H1 (cell line): Measurements from ENCODE around the gene COMP. TPM values are rescaled to one million over a fixed set of nuclear protein-coding genes. Genes with fewer than 3 reads are reported as not detected.

ENCODE experiments used
- CTCF ChIA-PET: fragments of 300-600 bp; sonication (Branson Sonifier 250); formaldehyde crosslinking; loops from one replicate; lab custom pipeline; 2021; ENCODE audit not compliant: partially characterized antibody; lab: Charles Lee
- POLR2A ChIA-PET: fragments of 300-600 bp; sonication (Branson Sonifier 250); formaldehyde crosslinking; loops from one replicate; lab custom pipeline; 2021; ENCODE audit warnings: inconsistent platforms; ENCODE audit not compliant: partially characterized antibody; lab: Charles Lee
- DNase-seq, 2 experiments: peaks; one replicate each; pipeline versions ENCODE4 v3.0.0 to v3.0.0-alpha.2; 2010 to 2022; ENCODE audit warnings: low spot score in 2 of 2, low read depth in 1 of 2, mixed read lengths in 1 of 2
- FAIRE-seq: peaks from 2 replicates; lab custom pipeline; 2011; peaks lifted over from hg19 to GRCh38; lab: Jason Lieb, UNC
- H2AFZ ChIP-seq: 2 replicates; pipeline ENCODE4 v1.8.1; 2012; ENCODE audit warnings: low read length, inconsistent platforms
- H2AK5ac ChIP-seq: 2 replicates; pipeline ENCODE4 v1.6.1; 2013; ENCODE audit warnings: low read depth, low read length
- H2BK120ac ChIP-seq: replicated peaks from 2 replicates; pipeline ENCODE3; 2013; ENCODE audit warnings: low read depth, low read length, inconsistent platforms
- H2BK12ac ChIP-seq: 2 replicates; pipeline ENCODE4 v1.6.1; 2013; ENCODE audit warnings: low read depth, low read length
- H2BK15ac ChIP-seq: 2 replicates; pipeline ENCODE4 v1.6.1; 2013; ENCODE audit warnings: low read length
- H2BK20ac ChIP-seq: 2 replicates; pipeline ENCODE4 v1.6.1; 2013; ENCODE audit warnings: low read length
- H2BK5ac ChIP-seq: 2 replicates; pipeline ENCODE4 v1.6.1; 2013; ENCODE audit warnings: low read depth, low read length
- H3K14ac ChIP-seq: 2 replicates; pipeline ENCODE4 v1.6.1; 2013; ENCODE audit warnings: inconsistent platforms; ENCODE audit not compliant: insufficient read length
- H3K18ac ChIP-seq: 2 replicates; pipeline ENCODE4 v1.6.1; 2013; ENCODE audit warnings: low read length; ENCODE audit errors: extremely low read depth
- H3K23ac ChIP-seq: 2 replicates; pipeline ENCODE4 v1.6.1; 2013; ENCODE audit warnings: inconsistent platforms; ENCODE audit not compliant: insufficient read length
- H3K23me2 ChIP-seq: 2 replicates; pipeline ENCODE4 v1.6.1; 2013; ENCODE audit warnings: low read depth, low read length
- H3K27ac ChIP-seq: 2 replicates; pipeline ENCODE4 v1.6.1; 2011; ENCODE audit warnings: low read depth, low read length, inconsistent platforms
- H3K27me3 ChIP-seq, 4 experiments: replicated peaks in 1 of 4; 1 replicate in 1 of 4; 2 replicates in 3 of 4; pipeline versions ENCODE4 v1.6.1 to v1.8.1; 2011 to 2013; ENCODE audit warnings: low read length in 3 of 4, mild to moderate bottlenecking in 3 of 4, inconsistent platforms in 2 of 4, mixed read lengths in 2 of 4, moderate library complexity in 1 of 4; ENCODE audit not compliant: control insufficient read depth in 3 of 4, insufficient read depth in 3 of 4; ENCODE audit errors: extremely low read depth in 1 of 4
- H3K36me3 ChIP-seq, 4 experiments: 2 replicates each; pipeline versions ENCODE4 v1.6.1 to v1.8.1; 2011 to 2013; ENCODE audit warnings: mild to moderate bottlenecking in 4 of 4, low read length in 3 of 4, moderate library complexity in 2 of 4, control low read depth in 1 of 4, inconsistent platforms in 1 of 4; ENCODE audit not compliant: insufficient read depth in 4 of 4, control insufficient read depth in 2 of 4
- H3K4ac ChIP-seq: replicated peaks from 2 replicates; pipeline ENCODE3; 2013; ENCODE audit warnings: low read length, low read depth, mixed read lengths, inconsistent platforms; ENCODE audit not compliant: insufficient read length
- H3K4me1 ChIP-seq, 4 experiments: replicated peaks in 1 of 4; 1 replicate in 1 of 4; 2 replicates in 3 of 4; pipeline versions ENCODE4 v1.6.1 to v1.8.1; 2011 to 2013; ENCODE audit warnings: low read length in 3 of 4, inconsistent platforms in 2 of 4, mixed read lengths in 1 of 4; ENCODE audit not compliant: insufficient read depth in 4 of 4, control insufficient read depth in 3 of 4
- H3K4me2 ChIP-seq, 2 experiments: 2 replicates each; pipeline versions ENCODE4 v1.6.1 to v1.8.1; 2011 to 2013; ENCODE audit warnings: low read depth in 2 of 2, low read length in 2 of 2, control low read depth in 1 of 2, inconsistent platforms in 1 of 2, mild to moderate bottlenecking in 1 of 2; ENCODE audit not compliant: insufficient read depth in 1 of 2
- H3K4me3 ChIP-seq, 4 experiments: fragments of 200-600, 300-600 bp in 1 of 4; sonication (generic), shearing (Covaris generic), sonication (Bioruptor Twin) in 1 of 4; 2 replicates each; pipeline versions ENCODE4 v1.5.1 to v1.8.1; 2011 to 2016; ENCODE audit warnings: low read length in 4 of 4, low read depth in 3 of 4, control low read depth in 2 of 4, inconsistent platforms in 2 of 4, mild to moderate bottlenecking in 2 of 4, mixed read lengths in 1 of 4, moderate library complexity in 1 of 4; ENCODE audit not compliant: insufficient read depth in 2 of 4; ENCODE audit errors: extremely low read depth in 1 of 4
- H3K56ac ChIP-seq: replicated peaks from 2 replicates; pipeline ENCODE3; 2013; ENCODE audit warnings: low read depth, mild to moderate bottlenecking, mixed read lengths, low read length, inconsistent platforms; ENCODE audit not compliant: insufficient read length
- H3K79me1 ChIP-seq: 2 replicates; pipeline ENCODE4 v1.6.1; 2013; ENCODE audit warnings: low read depth, low read length, control low read depth
- H3K79me2 ChIP-seq, 2 experiments: 2 replicates each; pipeline versions ENCODE4 v1.6.1 to v1.8.1; 2012 to 2013; ENCODE audit warnings: low read length in 2 of 2, mild to moderate bottlenecking in 2 of 2, inconsistent platforms in 1 of 2; ENCODE audit not compliant: insufficient read depth in 2 of 2, control insufficient read depth in 1 of 2
- H3K9ac ChIP-seq, 4 experiments: replicated peaks in 1 of 4; 1 replicate in 1 of 4; 2 replicates in 3 of 4; pipeline versions ENCODE4 v1.6.1 to v1.8.1; 2011 to 2013; ENCODE audit warnings: low read depth in 3 of 4, low read length in 3 of 4, control low read depth in 2 of 4, mild to moderate bottlenecking in 2 of 4, moderate library complexity in 2 of 4, inconsistent platforms in 1 of 4; ENCODE audit errors: extremely low read depth in 1 of 4
- H3K9me3 ChIP-seq, 2 experiments: 2 replicates each; pipeline versions ENCODE4 v1.6.1 to v1.8.1; 2012 to 2013; ENCODE audit warnings: mild to moderate bottlenecking in 2 of 2, moderate library complexity in 2 of 2, control low read depth in 1 of 2, inconsistent platforms in 1 of 2, low read depth in 1 of 2, low read length in 1 of 2, mixed read lengths in 1 of 2; ENCODE audit not compliant: insufficient read depth in 2 of 2
- H4K20me1 ChIP-seq, 2 experiments: replicated peaks in 1 of 2; 2 replicates each; pipeline versions ENCODE3 to v1.8.1; 2011 to 2013; ENCODE audit warnings: inconsistent platforms in 2 of 2, low read length in 2 of 2, mild to moderate bottlenecking in 1 of 2; ENCODE audit not compliant: insufficient read depth in 2 of 2, control insufficient read depth in 1 of 2
- H4K5ac ChIP-seq: 2 replicates; pipeline ENCODE4 v1.6.1; 2013; ENCODE audit warnings: low read length, low read depth, mixed read lengths, inconsistent platforms; ENCODE audit not compliant: insufficient read length
- H4K8ac ChIP-seq: 2 replicates; pipeline ENCODE4 v1.8.0; 2013; ENCODE audit warnings: mild to moderate bottlenecking, moderate library complexity, low read length, inconsistent platforms; ENCODE audit not compliant: insufficient read depth; ENCODE audit errors: extremely low read depth
- H4K91ac ChIP-seq: replicated peaks from 2 replicates; pipeline ENCODE3; 2013; ENCODE audit warnings: low read length, mixed read lengths, inconsistent platforms; ENCODE audit not compliant: insufficient read length
- HDAC6 ChIP-seq: IDR thresholded peaks from one replicate; pipeline ENCODE4 v1.7.1; 2012; ENCODE audit warnings: low read depth, mild to moderate bottlenecking, inconsistent platforms, low read length, moderate library complexity
- TEAD4 ChIP-seq: IDR thresholded peaks from 2 replicates; pipeline ENCODE4 v1.6.1; 2012; ENCODE audit warnings: low read depth, low read length, inconsistent platforms, mixed read lengths
- WGBS, 2 experiments: shearing (Covaris generic) in 1 of 2; methylation state at CpG; one replicate each; pipeline versions ENCODE4 v1.1.6 to v1.1.7; 2013 to 2015; ENCODE audit warnings: low lambda C conversion rate in 2 of 2, mixed read lengths in 2 of 2, inconsistent platforms in 1 of 2, low coverage in 1 of 2, missing lambda C conversion rate in 1 of 2; ENCODE audit not compliant: insufficient replicate concordance in 2 of 2, insufficient coverage in 1 of 2, insufficient read length in 1 of 2; ENCODE audit errors: extremely low coverage in 1 of 2, missing lambda C conversion rate in 1 of 2; 5-methylcytosine and 5-hydroxymethylcytosine counted together
- polyA plus RNA-seq, 7 experiments: library from polyadenylated mRNA; depleted of rRNA in 3 of 7; stranded (reverse) in 5 of 7; unstranded in 2 of 7; fragments of >200 nt in 5 of 7; fragments of 200-250 nt in 2 of 7; gene quantifications; 1 replicate in 5 of 7; 2 replicates in 1 of 7; 4 replicates in 1 of 7; pipeline versions ENCODE4 v1.2.1 to v1.2.3, GENCODE V29; 2011 to 2013; ENCODE audit warnings: missing spikeins in 2 of 7, mixed read lengths in 2 of 7
- total RNA-seq: library from RNA; stranded (reverse); fragmentation: NEBNext Ultra II Directional; extraction: Animal tissue kit (Norgen Biotek cat#: 25700); gene quantifications from 2 replicates; pipeline ENCODE4 v1.2.1, GENCODE V29; 2021
- TF ChIP-seq, protein P1 (sequence below): IDR thresholded peaks from 2 replicates; pipeline ENCODE4 v1.6.1; 2012; ENCODE audit warnings: inconsistent platforms

Gene COMP
- total and polyA plus RNA-seq, 2 of the 8 experiments (the other 6 are each of a cell fraction or from before 2014, with no cell fraction given), result 0.17 TPM

DNA sequence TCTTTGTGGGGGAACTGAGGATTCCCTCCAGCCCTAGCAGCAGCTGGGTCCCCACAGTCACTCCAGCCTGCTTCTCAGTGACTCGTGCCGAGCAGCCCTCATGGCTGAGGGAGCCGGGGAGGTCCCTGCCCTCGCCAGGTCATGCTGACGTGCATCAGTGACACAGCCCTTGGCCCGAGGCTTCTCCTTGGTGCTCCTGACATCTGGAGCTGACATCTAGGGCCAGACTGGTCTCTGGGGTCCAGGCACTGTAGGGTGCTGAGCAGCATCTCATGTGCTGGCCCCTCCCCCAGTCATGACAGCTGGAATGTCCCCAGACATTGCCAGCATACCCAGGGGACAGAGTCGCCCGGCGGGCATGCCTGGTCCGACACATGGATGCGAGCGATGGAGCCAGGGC lies 14.4 kb downstream of the COMP start:
- FAIRE-seq (no peak), DNase-seq (no peak)
- H3K9me3 ChIP-seq, result no peaks in the 10 kb centered on the region
- H4K5ac ChIP-seq, result no peak overlapping the region
- H2AFZ ChIP-seq, result no peak overlapping the region
- no peaks in the 10 kb centered on the region; a peak in 1 of 7 replicates for H3K4me1 ChIP-seq
- H3K79me1 ChIP-seq, result no peaks in the 10 kb centered on the region
- H3K56ac ChIP-seq, result no peak overlapping the region
- H3K4ac ChIP-seq, result no peak overlapping the region
- H2BK5ac ChIP-seq, result no peak overlapping the region
- no peak overlapping the region for H2BK12ac ChIP-seq
- no peak overlapping the region for H4K8ac ChIP-seq
- H4K91ac ChIP-seq, result no peak overlapping the region
- no peak overlapping the region for H2BK20ac ChIP-seq
- POLR2A ChIA-PET, result interaction anchor here (0.6 kb wide), 1 partner anchor 10 kb away, joined by 3 read pairs; no protein-coding TSS in a partner anchor
- H3K4me3 ChIP-seq, result no peak overlapping the region
- H3K14ac ChIP-seq, result no peak overlapping the region
- no peak overlapping the region for H3K4me2 ChIP-seq
- H3K9ac ChIP-seq, result no peak overlapping the region
- peaks cover 13 to 32% of the 10 kb centered on the region in 2 experiments for H4K20me1 ChIP-seq
- 89% methylated on average over 12 of the region's 12 CpGs; no CpG with 5 or more reads in 1 of the 2 experiments for WGBS, 2 experiments
- no peaks in the 10 kb centered on the region for H3K23me2 ChIP-seq
- H3K27ac ChIP-seq, result no peak overlapping the region
- H2BK15ac ChIP-seq, result no peak overlapping the region
- CTCF ChIA-PET, result interaction anchor here (0.6 to 10.9 kb wide), 7 partner anchors 9 to 299 kb away, joined by 3 to 132 read pairs (median 3); no protein-coding TSS in a partner anchor
- no peaks in the 10 kb centered on the region for H3K36me3 ChIP-seq
- no peak overlapping the region for H3K18ac ChIP-seq
- H3K79me2 ChIP-seq, result no peaks in the 10 kb centered on the region
- H2BK120ac ChIP-seq, result no peak overlapping the region
- H3K27me3 ChIP-seq, result peaks cover 14 to 93% (median 84%) of the 10 kb centered on the region in 4 experiments
- TF ChIP-seq HDAC6 (no peak), TEAD4 (peak; percentile 65; the same call in 1 of the 2 replicates)
- TF ChIP-seq, protein P1, sequence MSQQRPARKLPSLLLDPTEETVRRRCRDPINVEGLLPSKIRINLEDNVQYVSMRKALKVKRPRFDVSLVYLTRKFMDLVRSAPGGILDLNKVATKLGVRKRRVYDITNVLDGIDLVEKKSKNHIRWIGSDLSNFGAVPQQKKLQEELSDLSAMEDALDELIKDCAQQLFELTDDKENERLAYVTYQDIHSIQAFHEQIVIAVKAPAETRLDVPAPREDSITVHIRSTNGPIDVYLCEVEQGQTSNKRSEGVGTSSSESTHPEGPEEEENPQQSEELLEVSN, result no peak
- no peak overlapping the region for H2AK5ac ChIP-seq
- no peak overlapping the region for H3K23ac ChIP-seq
